ENCODE measurements around the gene ZNF318. TPM values are rescaled to one million over a fixed set of nuclear protein-coding genes. Genes with fewer than 3 reads are reported as not detected.

ZNF318 gene
- total RNA-seq, 1 donor from 2014 or later = 16.4 TPM

- Histone ChIP-seq H3K36me3 (no peaks in the 10 kb centered on the region), H3K27ac (no peak overlapping the region), H3K4me3 (no peak overlapping the region), H3K9me3 (no peaks in the 10 kb centered on the region), H3K4me1 (no peaks in the 10 kb centered on the region), H3K27me3 (peaks cover 8% of the 10 kb centered on the region)
- ATAC-seq (no peak), DNase-seq (peak; percentile 2)
- intact Hi-C loops (cut with DNase I) = no loop called here
- TF ChIP-seq, protein P1, sequence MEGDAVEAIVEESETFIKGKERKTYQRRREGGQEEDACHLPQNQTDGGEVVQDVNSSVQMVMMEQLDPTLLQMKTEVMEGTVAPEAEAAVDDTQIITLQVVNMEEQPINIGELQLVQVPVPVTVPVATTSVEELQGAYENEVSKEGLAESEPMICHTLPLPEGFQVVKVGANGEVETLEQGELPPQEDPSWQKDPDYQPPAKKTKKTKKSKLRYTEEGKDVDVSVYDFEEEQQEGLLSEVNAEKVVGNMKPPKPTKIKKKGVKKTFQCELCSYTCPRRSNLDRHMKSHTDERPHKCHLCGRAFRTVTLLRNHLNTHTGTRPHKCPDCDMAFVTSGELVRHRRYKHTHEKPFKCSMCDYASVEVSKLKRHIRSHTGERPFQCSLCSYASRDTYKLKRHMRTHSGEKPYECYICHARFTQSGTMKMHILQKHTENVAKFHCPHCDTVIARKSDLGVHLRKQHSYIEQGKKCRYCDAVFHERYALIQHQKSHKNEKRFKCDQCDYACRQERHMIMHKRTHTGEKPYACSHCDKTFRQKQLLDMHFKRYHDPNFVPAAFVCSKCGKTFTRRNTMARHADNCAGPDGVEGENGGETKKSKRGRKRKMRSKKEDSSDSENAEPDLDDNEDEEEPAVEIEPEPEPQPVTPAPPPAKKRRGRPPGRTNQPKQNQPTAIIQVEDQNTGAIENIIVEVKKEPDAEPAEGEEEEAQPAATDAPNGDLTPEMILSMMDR (IDR thresholded peaks at IDR 0.05) = no peak
These were observed 79.0 kb downstream of the ZNF318 start for GRCh38 chr6:43290339-43290904.

DNA sequence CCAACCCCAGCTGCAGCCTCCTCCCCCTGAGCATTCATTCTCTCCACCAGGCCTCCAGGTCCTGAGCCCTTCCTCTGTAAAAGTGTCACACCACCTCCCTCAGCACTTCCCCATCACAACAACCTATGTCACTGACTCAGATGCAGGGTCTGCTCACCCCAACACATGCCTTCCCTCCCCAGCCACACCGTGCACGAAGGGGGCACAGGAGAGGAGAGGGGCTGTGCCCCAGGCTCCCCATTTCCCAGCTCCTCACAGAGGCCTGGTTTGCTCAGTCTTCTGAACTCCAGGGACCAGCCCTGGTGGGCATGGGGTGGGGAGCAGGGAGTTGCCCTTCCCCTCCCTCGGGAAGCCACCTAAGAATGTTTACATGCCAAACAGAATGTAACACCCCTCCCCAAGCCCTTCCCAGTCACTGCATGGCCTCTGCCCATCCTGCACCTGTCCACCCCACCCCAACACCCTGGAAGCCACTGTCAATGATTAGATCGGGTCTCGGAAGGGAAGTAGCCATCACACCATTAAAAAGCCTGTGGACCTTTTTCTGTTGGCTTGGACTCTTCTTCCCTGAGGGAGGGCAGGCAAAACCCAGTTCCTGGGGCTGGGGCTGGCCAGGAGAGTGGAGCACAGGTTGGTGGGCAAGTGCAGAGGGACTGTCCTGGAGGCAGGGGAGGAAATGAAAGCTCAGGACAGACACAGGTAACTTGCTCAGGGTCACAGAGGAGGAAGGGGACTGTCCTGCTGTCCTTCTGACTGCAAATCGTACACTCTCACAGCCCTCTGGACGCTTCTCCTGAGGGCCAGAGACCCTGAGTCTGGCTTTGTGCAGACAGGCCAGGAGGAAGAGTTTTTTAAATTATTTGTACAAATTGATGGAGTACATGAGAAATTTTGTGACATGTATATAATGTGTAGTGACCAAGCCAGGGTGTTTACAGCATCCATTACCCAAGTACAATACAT, 81.4 kb downstream of the ZNF318 start:
- Histone ChIP-seq H3K27ac (no peak overlapping the region), H3K27me3 (peaks cover 33% of the 10 kb centered on the region), H3K4me1 (no peaks in the 10 kb centered on the region), H3K36me3 (no peaks in the 10 kb centered on the region), H3K9me3 (no peaks in the 10 kb centered on the region), H3K4me3 (no peak overlapping the region)
- intact Hi-C loops (cut with DNase I) = no loop called here
- TF ChIP-seq, protein P1 (IDR thresholded peaks at IDR 0.05) = no peak
- ATAC-seq (no peak), DNase-seq (no peak)

DNA sequence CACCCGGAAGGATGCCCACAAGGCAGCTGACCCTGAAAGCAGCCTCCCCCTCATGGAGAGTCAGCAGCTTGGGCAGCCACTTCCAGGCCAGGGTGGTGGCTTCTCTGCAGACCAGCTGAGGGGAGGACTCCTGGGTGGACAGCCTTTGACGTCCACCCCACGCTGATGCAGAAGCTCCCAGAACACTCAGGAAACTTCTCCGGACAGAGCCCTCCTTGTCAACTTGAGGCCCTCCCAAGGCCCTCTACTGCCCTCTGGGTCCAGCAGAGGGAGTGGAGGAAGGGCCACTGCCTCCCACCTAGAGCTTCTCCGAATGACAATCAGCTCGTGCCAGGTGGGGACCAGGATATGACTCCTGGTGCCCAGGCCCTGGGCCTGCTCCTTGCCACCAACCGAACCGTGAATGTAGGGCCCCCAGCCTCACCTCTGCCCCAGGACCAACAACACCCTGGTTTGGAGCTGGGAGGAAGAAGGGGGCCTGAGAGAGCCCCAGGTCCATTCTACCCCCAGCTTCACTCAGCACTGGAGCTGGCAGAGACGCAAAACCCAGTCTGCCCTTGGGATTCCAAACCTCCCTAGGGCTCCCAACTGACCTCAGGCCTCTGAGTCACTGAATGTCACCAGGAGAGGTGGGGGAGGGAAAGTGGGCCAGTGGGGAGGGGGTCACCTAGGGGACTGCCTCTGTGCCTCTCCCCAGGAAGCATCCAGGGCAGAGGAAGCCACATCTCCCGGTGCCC, 82.3 kb downstream of the ZNF318 start:
- no peak for ATAC-seq
- Histone ChIP-seq H3K27ac (no peak overlapping the region), H3K27me3 (peaks cover 33% of the 10 kb centered on the region), H3K4me3 (no peak overlapping the region), H3K36me3 (no peaks in the 10 kb centered on the region), H3K9me3 (no peaks in the 10 kb centered on the region), H3K4me1 (no peaks in the 10 kb centered on the region)
- TF ChIP-seq, protein P1 (IDR thresholded peaks at IDR 0.05) = no peak
- DNase-seq = no peak
- intact Hi-C loops (cut with DNase I) = no loop called here

- no peaks in the 10 kb centered on the region for H3K36me3 ChIP-seq
- no peaks in the 10 kb centered on the region for H3K4me1 ChIP-seq
- peaks cover 33% of the 10 kb centered on the region for H3K27me3 ChIP-seq
- DNase-seq (no peak), ATAC-seq (no peak)
- no peaks in the 10 kb centered on the region for H3K9me3 ChIP-seq
- TF ChIP-seq, protein P1 (IDR thresholded peaks at IDR 0.05) = no peak
- H3K27ac ChIP-seq = no peak overlapping the region
- no peak overlapping the region for H3K4me3 ChIP-seq
- intact Hi-C loops (cut with DNase I) = no loop called here
These were observed 82.9 kb downstream of the ZNF318 start for GRCh38 chr6:43286456-43286979.

Other genes starting within 250 kb of the ZNF318 start
- 33.6 TPM for gene SRF, start 198.4 kb downstream of the ZNF318 start, total RNA-seq
- gene CUL9, start 187.5 kb downstream of the ZNF318 start, total RNA-seq = 37.4 TPM
- gene DNPH1, start 140.2 kb downstream of the ZNF318 start, total RNA-seq = 27.6 TPM
- gene TTBK1, start 126.2 kb downstream of the ZNF318 start, total RNA-seq = 0.17 TPM
- gene SLC22A7, start 71.4 kb downstream of the ZNF318 start, total RNA-seq = not detected
- gene CRIP3, start 60.8 kb downstream of the ZNF318 start, total RNA-seq = 0.90 TPM
- 30.0 TPM for gene ABCC10, start 57.9 kb upstream of the ZNF318 start, total RNA-seq
- 0.23 TPM for gene DLK2, start 85.9 kb upstream of the ZNF318 start, total RNA-seq
- gene TJAP1, start 107.9 kb upstream of the ZNF318 start, total RNA-seq = 31.2 TPM
- gene LRRC73, start 140.7 kb upstream of the ZNF318 start, total RNA-seq = 0.55 TPM
- 100 TPM for gene YIPF3, start 147.3 kb upstream of the ZNF318 start, total RNA-seq
- gene POLR1C, start 147.4 kb upstream of the ZNF318 start, total RNA-seq = 28.5 TPM
- gene XPO5, start 206.4 kb upstream of the ZNF318 start, total RNA-seq = 36.9 TPM
- gene POLH, start 206.5 kb upstream of the ZNF318 start, total RNA-seq = 21.4 TPM